SKM-1 (cell line): ENCODE data around the gene NCF4.
A peak's percentile ranks its signal among the peaks of the same experiment; 100 is the strongest.

Experiments
- DNase-seq: peaks from one replicate; lab custom pipeline; 2025; ENCODE audit not compliant: unreplicated experiment; lab: John Stamatoyannopoulos, UW

NCF4 gene

GRCh38 chr22:36838119-36839030 is 22.4 kb upstream of the NCF4 start:
- no peak for DNase-seq

- no peak for DNase-seq
Observed at GRCh38 chr22:36839356-36840073, 21.3 kb upstream of the NCF4 start.

- DNase-seq, result no peak
Observed at GRCh38 chr22:36840106-36840505, 20.7 kb upstream of the NCF4 start.

- DNase-seq, result no peak
Observed at GRCh38 chr22:36846271-36846670, 14.5 kb upstream of the NCF4 start.

- no peak for DNase-seq
Observed at GRCh38 chr22:36846949-36847348, 13.9 kb upstream of the NCF4 start.

- DNase-seq, result no peak
Observed at GRCh38 chr22:36850056-36850455, 10.8 kb upstream of the NCF4 start.

- DNase-seq, result no peak
Observed at GRCh38 chr22:36850682-36851081, 10.1 kb upstream of the NCF4 start.

GRCh38 chr22:36852056-36852973 is 8.5 kb upstream of the NCF4 start:
- no peak for DNase-seq

GRCh38 chr22:36853407-36854099 is 7.3 kb upstream of the NCF4 start:
- DNase-seq, result peak; percentile 37

- DNase-seq, result no peak
Observed at GRCh38 chr22:36855478-36855877, 5.3 kb upstream of the NCF4 start.

- DNase-seq, result peak; percentile 79
Observed at GRCh38 chr22:36856121-36856791, 4.5 kb upstream of the NCF4 start.

- no peak for DNase-seq
Observed at GRCh38 chr22:36856792-36857135, 4.0 kb upstream of the NCF4 start.

- DNase-seq, result no peak
Observed at GRCh38 chr22:36858156-36858555, 2.6 kb upstream of the NCF4 start.

GRCh38 chr22:36858966-36859365 is 1.8 kb upstream of the NCF4 start:
- no peak for DNase-seq

- DNase-seq, result no peak
Observed at GRCh38 chr22:36860017-36860416, 789 bp upstream of the NCF4 start.

GRCh38 chr22:36860438-36860820 is 377 bp upstream of the NCF4 start:
- no peak for DNase-seq

- DNase-seq, result peak; percentile 86
Observed at GRCh38 chr22:36862251-36863242, 1.7 kb downstream of the NCF4 start.

- no peak for DNase-seq
Observed at GRCh38 chr22:36863281-36863680, 2.5 kb downstream of the NCF4 start.

GRCh38 chr22:36863979-36864378 is 3.2 kb downstream of the NCF4 start:
- DNase-seq, result no peak
